ENCODE measurements around the gene NEURL1B.

Gene NEURL1B

GRCh38 chr5:172689218-172689572 lies 48.1 kb downstream of the NEURL1B start:
- H3K27ac ChIP-seq, result no peak overlapping the region
- no peaks in the 10 kb centered on the region for H3K27me3 ChIP-seq (ENCODE audit: insufficient read depth, low read depth, severe bottlenecking)
- H3K4me3 ChIP-seq (ENCODE audit: low read depth, low read length), result no peak overlapping the region
- no peak for TF ChIP-seq CTCF (IDR thresholded peaks at IDR 0.05; ENCODE audit: low read depth, low read length)
- H3K9me3 ChIP-seq (ENCODE audit: severe bottlenecking), result no peaks in the 10 kb centered on the region
- no peak for DNase-seq
- H3K36me3 ChIP-seq, result peaks cover 5% of the 10 kb centered on the region; the same call in 1 of the 2 replicates

- TF ChIP-seq CTCF (IDR thresholded peaks at IDR 0.05; ENCODE audit: low read depth, low read length), result no peak
- Histone ChIP-seq H3K36me3 (peaks cover 5% of the 10 kb centered on the region; the same call in 1 of the 2 replicates), H3K27me3 (ENCODE audit: insufficient read depth, low read depth, severe bottlenecking) (no peaks in the 10 kb centered on the region), H3K9me3 (ENCODE audit: severe bottlenecking) (no peaks in the 10 kb centered on the region), H3K4me3 (ENCODE audit: low read depth, low read length) (no peak overlapping the region), H3K27ac (no peak overlapping the region)
- no peak for DNase-seq
These were observed 48.7 kb downstream of the NEURL1B start for GRCh38 chr5:172689801-172690200.

GRCh38 chr5:172690258-172691075 lies 49.4 kb downstream of the NEURL1B start:
- no peak overlapping the region for H3K27ac ChIP-seq
- H3K9me3 ChIP-seq (ENCODE audit: severe bottlenecking), result no peaks in the 10 kb centered on the region
- H3K4me3 ChIP-seq (ENCODE audit: low read depth, low read length), result no peak overlapping the region
- no peak for DNase-seq
- TF ChIP-seq CTCF (IDR thresholded peaks at IDR 0.05; ENCODE audit: low read depth, low read length), result no peak
- no peaks in the 10 kb centered on the region for H3K27me3 ChIP-seq (ENCODE audit: insufficient read depth, low read depth, severe bottlenecking)
- H3K36me3 ChIP-seq, result peaks cover 5% of the 10 kb centered on the region; the same call in 1 of the 2 replicates

- Histone ChIP-seq H3K27me3 (ENCODE audit: insufficient read depth, low read depth, severe bottlenecking) (no peaks in the 10 kb centered on the region), H3K9me3 (ENCODE audit: severe bottlenecking) (no peaks in the 10 kb centered on the region), H3K4me3 (ENCODE audit: low read depth, low read length) (no peak overlapping the region), H3K36me3 (peaks cover 5% of the 10 kb centered on the region; the same call in 1 of the 2 replicates), H3K27ac (no peak overlapping the region)
- TF ChIP-seq CTCF (IDR thresholded peaks at IDR 0.05; ENCODE audit: low read depth, low read length), result no peak
- DNase-seq, result no peak
These were observed 50.8 kb downstream of the NEURL1B start for GRCh38 chr5:172691886-172692285.

- no peak overlapping the region for H3K27ac ChIP-seq
- TF ChIP-seq CTCF (IDR thresholded peaks at IDR 0.05; ENCODE audit: low read depth, low read length), result no peak
These were observed 51.4 kb downstream of the NEURL1B start for GRCh38 chr5:172692451-172692850.

More at GRCh38 chr5:172692451-172692850, 51.4 kb downstream of the NEURL1B start:
- Histone ChIP-seq H3K9me3 (ENCODE audit: severe bottlenecking) (no peaks in the 10 kb centered on the region), H3K36me3 (peaks cover 5% of the 10 kb centered on the region; the same call in 1 of the 2 replicates), H3K27me3 (ENCODE audit: insufficient read depth, low read depth, severe bottlenecking) (no peaks in the 10 kb centered on the region), H3K4me3 (ENCODE audit: low read depth, low read length) (no peak overlapping the region)
- DNase-seq, result no peak
